Heart right ventricle (tissue), 16 donors: ENCODE results near the gene RAB34. TPM values are rescaled to one million over a fixed set of nuclear protein-coding genes. Genes with fewer than 3 reads are reported as not detected.
"Not testable (repeated sequence)": the region's sequence is repeated elsewhere in the genome, so short reads cannot be mapped to it uniquely, and the experiment has no call there.

ENCODE experiments used
- ATAC-seq, 8 donors: fragments of 200-7000 bp; cut with Tn5 transposase; one replicate each; pipeline ENCODE4 v1.9.1; 2020; ENCODE audit warnings: mild to moderate bottlenecking in 8 of 8, moderate library complexity in 8 of 8, moderate number of reproducible peaks in 1 of 8
- DNase-seq, 2 donors: peaks; one replicate each; pipeline ENCODE4 v3.0.0-alpha.2; 2020
- H3K27ac ChIP-seq, 10 donors: fragments of 200-600 bp; sonication (generic) in 2 of 10; one replicate each; pipeline versions ENCODE4 v1.5.0 to v1.8.0; 2020 to 2022; ENCODE audit warnings: mild to moderate bottlenecking in 3 of 10
- H3K27me3 ChIP-seq, 7 donors: fragments of 200-600 bp; one replicate each; pipeline ENCODE4 v1.8.0; 2021 to 2022; ENCODE audit warnings: mild to moderate bottlenecking in 2 of 7
- H3K36me3 ChIP-seq, 9 donors: fragments of 200-600 bp; sonication (generic) in 1 of 9; one replicate each; pipeline versions ENCODE4 v1.5.0 to v1.8.0; 2020 to 2022; ENCODE audit warnings: mild to moderate bottlenecking in 2 of 9
- H3K4me1 ChIP-seq, 9 donors: fragments of 200-600 bp; sonication (generic) in 1 of 9; one replicate each; pipeline versions ENCODE4 v1.5.0 to v1.8.0; 2020 to 2022; ENCODE audit warnings: mild to moderate bottlenecking in 4 of 9
- H3K4me3 ChIP-seq, 10 donors: fragments of 200-600 bp; sonication (generic) in 2 of 10; one replicate each; pipeline versions ENCODE4 v1.5.0 to v1.8.0; 2020 to 2022; ENCODE audit warnings: mild to moderate bottlenecking in 7 of 10, moderate library complexity in 2 of 10
- H3K9me3 ChIP-seq, 11 donors: fragments of 200-600 bp in 10 of 11; sonication (generic) in 2 of 11; one replicate each; pipeline versions ENCODE4 v1.5.0 to v1.8.0; 2013 to 2022; ENCODE audit warnings: mild to moderate bottlenecking in 2 of 11, control low read depth in 1 of 11, moderate library complexity in 1 of 11
- WGBS, 2 donors: extraction: QIAGEN DNeasy Blood & Tissue Kit; methylation state at CpG; one replicate each; pipeline ENCODE4 v1.1.7; 2013; ENCODE audit warnings: inconsistent platforms in 1 of 2; 5-methylcytosine and 5-hydroxymethylcytosine counted together
- intact Hi-C, 10 donors: fragments of 100-400 bp; cut with DNase I; formaldehyde crosslinking; loops; one replicate each; pipeline versions ENCODE4 v1.11.1 to v1.14.2; 2022
- polyA plus RNA-seq, 2 donors: library from polyadenylated mRNA; stranded (reverse); fragments of 200-250 nt; gene quantifications; one replicate each; pipeline ENCODE4 v1.2.3, GENCODE V29; 2013
- total RNA-seq, 10 donors: library from RNA; stranded (reverse); fragmentation: NEBNext Ultra II Directional in 3 of 10; extraction: Animal tissue kit (Norgen Biotek cat#: 25700) in 3 of 10; gene quantifications; one replicate each; pipeline versions ENCODE4 v1.2.1 to v1.2.4, GENCODE V29; 2021 to 2023
- TF ChIP-seq, protein P1 (sequence below), 9 donors: fragments of 200-600 bp; sonication (generic) in 2 of 9; IDR thresholded peaks; one replicate each; pipeline versions ENCODE4 v1.5.0 to v1.8.0; 2021 to 2022; ENCODE audit warnings: antibody characterized with exemption in 9 of 9, mild to moderate bottlenecking in 5 of 9, moderate library complexity in 1 of 9
- donor health status: Arrhythmogenic right ventricular cardiomyopathy.
- donor health status: ischemic (EF 13 %, LVEDD 7.1; RV severe dilation, severe dysfunction).
- donor health status: healthy with polysubstance abuse.
- donor health status: DM: no; HTN: yes; CAD: no.
- donor health status: DM: no; HTN: no; CAD: no.
- donor health status: ischemic (EF 25% LVEDD 6.9; RV normal size, moderate dysfunction).
- donor health status: ischemic (EF 25% LVEDD 5.7; RV mildly dilated, moderate dysfunction).
- donor health status: healthy.
- donor health status: DM: yes; HTN: yes; CAD: no.
- donor health status: Ischemic cardiomyopathy.
- donor health status: ischemic (EF 35%, LVEDD 5.7; RV mildly dilated, moderate dysfunction).
- donor health status: nonischemic (EF 11% LVEDD 7.7; RV severe dilation, severe dysfunction).
- donor health status: DM: yes; HTN: yes; CAD: no.
- donor health status: PGD.
- donor health status: ischemic (EF 29% LVEDD 5.4; RV normal size, mild dysfunction).
- donor health status: nonischemic (EF 23%, LVEDD 6.1; RV moderate dilation, normal function).

RAB34 gene
- total and polyA plus RNA-seq, 12 donors: 7.0 to 37.3 (median 11.8) TPM

DNA sequence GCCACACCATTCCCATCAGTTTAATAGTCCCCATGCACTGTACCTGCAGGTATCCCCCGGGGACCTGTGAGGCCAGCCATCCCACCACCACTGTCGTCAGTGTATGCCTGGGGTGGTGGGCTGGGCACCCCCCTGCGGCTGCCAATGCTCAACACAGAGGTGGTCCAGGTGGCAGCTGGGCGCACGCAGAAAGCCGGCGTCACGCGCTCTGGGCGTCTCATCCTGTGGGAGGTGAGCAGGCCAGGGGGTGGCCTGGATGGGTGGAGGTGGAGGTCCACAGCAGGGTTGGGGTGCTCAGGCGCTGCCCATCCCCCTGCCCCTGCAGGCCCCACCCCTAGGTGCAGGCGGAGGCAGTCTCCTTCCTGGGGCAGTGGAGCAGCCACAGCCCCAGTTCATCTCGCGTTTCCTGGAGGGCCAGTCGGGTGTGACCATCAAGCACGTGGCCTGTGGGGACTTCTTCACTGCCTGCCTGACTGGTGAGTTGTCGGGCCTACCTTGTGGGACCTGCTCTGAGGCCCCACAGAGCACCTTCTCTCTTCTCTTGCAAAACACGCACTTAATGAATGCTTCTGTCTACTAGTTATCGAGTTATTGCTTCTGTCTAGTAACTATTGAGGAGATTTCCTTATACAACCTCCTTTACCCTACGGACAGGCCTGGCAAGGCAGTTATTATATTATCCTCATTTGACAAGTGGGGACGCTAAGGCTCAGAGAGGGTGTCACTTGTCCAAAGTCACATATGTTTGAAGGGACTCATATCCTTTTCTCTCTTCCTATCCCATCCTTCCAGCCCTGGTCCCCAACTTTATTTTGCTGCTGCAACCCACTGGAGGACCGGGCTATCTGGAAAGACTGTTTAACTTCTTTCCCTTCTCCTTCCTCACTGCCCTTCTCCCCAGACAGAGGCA, 20.4 kb upstream of the RAB34 start:
- DNase-seq (no peak), ATAC-seq (peak in 2 of 8 donors; percentile 11 to 13)
- intact Hi-C loops: no loop called here
- no peak overlapping the region for H3K4me3 ChIP-seq
- no peaks in the 10 kb centered on the region for H3K9me3 ChIP-seq
- peaks cover 0 to 19% (median 1%) of the 10 kb centered on the region in 9 donors for H3K4me1 ChIP-seq
- no peaks in the 10 kb centered on the region for H3K36me3 ChIP-seq
- TF ChIP-seq, protein P1, sequence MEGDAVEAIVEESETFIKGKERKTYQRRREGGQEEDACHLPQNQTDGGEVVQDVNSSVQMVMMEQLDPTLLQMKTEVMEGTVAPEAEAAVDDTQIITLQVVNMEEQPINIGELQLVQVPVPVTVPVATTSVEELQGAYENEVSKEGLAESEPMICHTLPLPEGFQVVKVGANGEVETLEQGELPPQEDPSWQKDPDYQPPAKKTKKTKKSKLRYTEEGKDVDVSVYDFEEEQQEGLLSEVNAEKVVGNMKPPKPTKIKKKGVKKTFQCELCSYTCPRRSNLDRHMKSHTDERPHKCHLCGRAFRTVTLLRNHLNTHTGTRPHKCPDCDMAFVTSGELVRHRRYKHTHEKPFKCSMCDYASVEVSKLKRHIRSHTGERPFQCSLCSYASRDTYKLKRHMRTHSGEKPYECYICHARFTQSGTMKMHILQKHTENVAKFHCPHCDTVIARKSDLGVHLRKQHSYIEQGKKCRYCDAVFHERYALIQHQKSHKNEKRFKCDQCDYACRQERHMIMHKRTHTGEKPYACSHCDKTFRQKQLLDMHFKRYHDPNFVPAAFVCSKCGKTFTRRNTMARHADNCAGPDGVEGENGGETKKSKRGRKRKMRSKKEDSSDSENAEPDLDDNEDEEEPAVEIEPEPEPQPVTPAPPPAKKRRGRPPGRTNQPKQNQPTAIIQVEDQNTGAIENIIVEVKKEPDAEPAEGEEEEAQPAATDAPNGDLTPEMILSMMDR (IDR thresholded peaks at IDR 0.05): no peak
- no peak overlapping the region for H3K27ac ChIP-seq
- no peaks in the 10 kb centered on the region for H3K27me3 ChIP-seq
- WGBS, 2 donors: 90 to 91% methylated on average over 22 of the region's 22 CpGs

DNA sequence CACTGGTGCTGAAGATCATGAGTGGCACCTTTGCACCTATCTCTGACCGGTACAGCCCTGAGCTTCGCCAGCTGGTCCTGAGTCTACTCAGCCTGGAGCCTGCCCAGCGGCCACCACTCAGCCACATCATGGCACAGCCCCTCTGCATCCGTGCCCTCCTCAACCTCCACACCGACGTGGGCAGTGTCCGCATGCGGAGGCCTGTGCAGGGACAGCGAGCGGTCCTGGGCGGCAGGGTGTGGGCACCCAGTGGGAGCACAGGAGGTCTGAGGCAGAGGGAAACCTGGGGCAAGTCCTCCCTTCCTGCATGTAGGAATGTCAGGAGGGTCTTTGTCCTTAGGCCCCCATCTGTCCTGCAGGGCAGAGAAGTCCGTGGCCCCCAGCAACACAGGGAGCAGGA, 19.6 kb upstream of the RAB34 start:
- ATAC-seq (no peak), DNase-seq (no peak)
- Histone ChIP-seq H3K9me3 (no peaks in the 10 kb centered on the region), H3K4me1 (peaks cover 0 to 12% (median 0%) of the 10 kb centered on the region in 9 donors), H3K36me3 (no peaks in the 10 kb centered on the region), H3K27ac (no peak overlapping the region), H3K4me3 (no peak overlapping the region), H3K27me3 (no peaks in the 10 kb centered on the region)
- intact Hi-C loops: no loop called here
- TF ChIP-seq, protein P1 (IDR thresholded peaks at IDR 0.05): no peak
- 97% methylated on average over 12 of the region's 12 CpGs for WGBS, 2 donors

DNA sequence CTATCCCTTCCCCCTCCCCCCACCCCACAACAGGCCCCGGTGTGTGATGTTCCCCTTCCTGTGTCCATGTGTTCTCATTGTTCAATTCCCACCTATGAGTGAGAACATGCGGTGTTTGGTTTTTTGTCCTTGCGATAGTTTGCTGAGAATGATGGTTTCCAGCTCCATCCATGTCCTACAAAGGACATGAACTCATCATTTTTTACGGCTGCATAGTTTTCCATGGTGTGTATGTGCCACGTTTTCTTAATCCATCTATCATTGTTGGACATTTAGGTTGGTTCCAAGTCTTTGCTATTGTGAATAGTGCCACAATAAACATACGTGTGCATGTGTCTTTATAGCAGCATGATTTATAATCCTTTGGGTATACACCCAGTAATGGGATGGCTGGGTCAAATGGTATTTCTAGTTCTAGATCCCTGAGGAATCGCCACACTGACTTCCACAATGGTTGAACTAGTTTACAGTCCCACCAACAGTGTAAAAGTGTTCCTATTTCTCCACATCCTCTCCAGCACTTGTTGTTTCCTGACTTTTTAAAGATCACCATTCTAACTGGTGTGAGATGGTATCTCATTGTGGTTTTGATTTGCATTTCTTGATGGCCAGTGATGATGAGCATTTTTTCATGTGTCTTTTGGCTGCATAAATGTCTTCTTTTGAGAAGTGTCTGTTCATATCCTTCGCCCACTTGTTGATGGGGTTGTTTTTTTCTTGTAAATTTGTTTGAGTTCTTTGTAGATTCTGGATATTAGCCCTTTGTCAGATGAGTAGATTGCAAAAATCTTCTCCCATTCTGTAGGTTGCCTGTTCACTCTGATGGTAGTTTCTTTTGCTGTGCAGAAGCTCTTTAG, 18.5 kb upstream of the RAB34 start:
- WGBS, 2 donors: 93 to 98% methylated on average over 3 to 5 of the region's 8 CpGs
- DNase-seq, H3K27me3 ChIP-seq, H3K27ac ChIP-seq, ATAC-seq, intact Hi-C loops, H3K4me1 ChIP-seq, H3K9me3 ChIP-seq, H3K36me3 ChIP-seq, H3K4me3 ChIP-seq: not testable (repeated sequence)

DNA sequence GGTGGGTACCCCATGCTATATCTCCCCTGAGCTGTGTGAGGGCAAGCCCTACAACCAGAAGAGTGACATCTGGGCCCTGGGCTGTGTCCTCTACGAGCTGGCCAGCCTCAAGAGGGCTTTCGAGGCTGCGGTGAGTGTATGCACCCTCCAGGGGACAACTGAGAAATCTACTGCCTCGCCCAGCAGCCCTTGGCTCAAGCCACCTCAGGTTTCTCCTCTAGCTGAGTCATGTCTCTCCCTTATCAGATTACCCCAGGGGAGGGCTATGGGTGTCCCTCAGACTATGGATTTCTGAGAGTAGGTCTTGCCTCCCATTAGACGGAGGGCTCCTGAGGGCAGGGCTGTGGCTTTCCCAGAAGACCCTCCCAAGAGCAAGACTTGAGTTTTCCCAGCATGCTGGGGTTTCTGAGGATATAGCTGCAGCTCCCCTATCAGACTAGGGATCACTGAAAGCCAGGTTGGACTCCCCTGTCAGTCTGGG, 17.6 kb upstream of the RAB34 start:
- DNase-seq (no peak), ATAC-seq (no peak)
- Histone ChIP-seq H3K4me3 (no peak overlapping the region), H3K4me1 (no peaks in the 10 kb centered on the region), H3K36me3 (no peaks in the 10 kb centered on the region), H3K9me3 (no peaks in the 10 kb centered on the region), H3K27me3 (no peaks in the 10 kb centered on the region), H3K27ac (no peak overlapping the region)
- intact Hi-C loops: no loop called here
- TF ChIP-seq, protein P1 (IDR thresholded peaks at IDR 0.05): no peak
- WGBS, 2 donors: 82 to 84% methylated on average over 5 of the region's 5 CpGs
